Lower leg skin (tissue), 4 donors: ENCODE results near the gene LRP1B. TPM values are rescaled to one million over a fixed set of nuclear protein-coding genes. Genes with fewer than 3 reads are reported as not detected.

Experiments
- DNase-seq, 2 donors: peaks; one replicate each; pipeline ENCODE4 v3.0.0-alpha.2; 2019; ENCODE audit warnings: low spot score in 2 of 2
- H3K4me3 ChIP-seq: fragments of 200-600 bp; sonication (generic); 2 replicates; pipeline ENCODE4 v1.5.1; 2017; ENCODE audit warnings: mild to moderate bottlenecking, low read depth; ENCODE audit not compliant: poor library complexity, severe bottlenecking
- POLR2A ChIP-seq, 2 donors: fragments of 450-650 bp; IDR thresholded peaks; one replicate each; pipeline ENCODE4 v1.6.1; 2016 to 2017; ENCODE audit warnings: antibody characterized with exemption in 2 of 2, mild to moderate bottlenecking in 1 of 2, moderate library complexity in 1 of 2
- WGBS, 2 donors: methylation state at CpG; one replicate each; pipeline ENCODE4 v1.1.5; 2018; 5-methylcytosine and 5-hydroxymethylcytosine counted together
- intact Hi-C: fragments of 100-400 bp; cut with DNase I; formaldehyde crosslinking; loops from one replicate; pipeline ENCODE4 v1.15.0; 2023; ENCODE audit warnings: low total_unique reads
- total RNA-seq, 4 donors: library from RNA; depleted of rRNA; stranded (reverse); fragments of >200 nt; gene quantifications; one replicate each; pipeline ENCODE4 v1.1.0, GENCODE V29; 2016
- TF ChIP-seq, protein P1 (sequence below), 3 donors: fragments of 450-650 bp; IDR thresholded peaks; one replicate each; pipeline ENCODE4 v1.5.1; 2016; ENCODE audit warnings: antibody characterized with exemption in 3 of 3, mild to moderate bottlenecking in 3 of 3, moderate library complexity in 2 of 3

LRP1B gene
- total RNA-seq, 4 donors from 2014 or later = 0.80 to 1.6 (median 1.0) TPM

DNA sequence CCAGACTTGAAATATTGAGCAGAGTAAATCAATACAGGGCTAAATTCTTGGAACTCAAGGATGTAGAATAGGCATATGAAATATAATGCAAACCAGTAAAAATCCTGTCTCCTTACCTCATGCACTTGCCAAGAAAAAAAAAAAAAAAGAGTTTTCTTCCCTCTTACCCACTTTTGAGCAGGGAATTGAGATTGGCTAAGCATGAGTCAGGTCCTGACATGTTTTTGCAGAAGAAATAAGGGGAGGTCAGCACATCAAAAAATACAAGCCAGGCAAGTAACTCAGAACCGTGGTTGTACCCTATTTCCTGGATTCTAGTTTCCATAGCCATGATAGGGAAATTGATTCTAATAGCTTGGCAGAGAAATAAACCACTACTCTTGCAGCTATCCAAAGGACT lies 1526.7 kb downstream of the LRP1B start:
- TF ChIP-seq, protein P1, sequence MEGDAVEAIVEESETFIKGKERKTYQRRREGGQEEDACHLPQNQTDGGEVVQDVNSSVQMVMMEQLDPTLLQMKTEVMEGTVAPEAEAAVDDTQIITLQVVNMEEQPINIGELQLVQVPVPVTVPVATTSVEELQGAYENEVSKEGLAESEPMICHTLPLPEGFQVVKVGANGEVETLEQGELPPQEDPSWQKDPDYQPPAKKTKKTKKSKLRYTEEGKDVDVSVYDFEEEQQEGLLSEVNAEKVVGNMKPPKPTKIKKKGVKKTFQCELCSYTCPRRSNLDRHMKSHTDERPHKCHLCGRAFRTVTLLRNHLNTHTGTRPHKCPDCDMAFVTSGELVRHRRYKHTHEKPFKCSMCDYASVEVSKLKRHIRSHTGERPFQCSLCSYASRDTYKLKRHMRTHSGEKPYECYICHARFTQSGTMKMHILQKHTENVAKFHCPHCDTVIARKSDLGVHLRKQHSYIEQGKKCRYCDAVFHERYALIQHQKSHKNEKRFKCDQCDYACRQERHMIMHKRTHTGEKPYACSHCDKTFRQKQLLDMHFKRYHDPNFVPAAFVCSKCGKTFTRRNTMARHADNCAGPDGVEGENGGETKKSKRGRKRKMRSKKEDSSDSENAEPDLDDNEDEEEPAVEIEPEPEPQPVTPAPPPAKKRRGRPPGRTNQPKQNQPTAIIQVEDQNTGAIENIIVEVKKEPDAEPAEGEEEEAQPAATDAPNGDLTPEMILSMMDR (IDR thresholded peaks at IDR 0.05) = no peak
- no peak for TF ChIP-seq POLR2A (IDR thresholded peaks at IDR 0.05)
- intact Hi-C loops = no loop called here
- 21 to 63% methylated on average over 1 of the region's 1 CpG for WGBS, 2 donors
- no peak for DNase-seq
- H3K4me3 ChIP-seq = no peak overlapping the region

DNA sequence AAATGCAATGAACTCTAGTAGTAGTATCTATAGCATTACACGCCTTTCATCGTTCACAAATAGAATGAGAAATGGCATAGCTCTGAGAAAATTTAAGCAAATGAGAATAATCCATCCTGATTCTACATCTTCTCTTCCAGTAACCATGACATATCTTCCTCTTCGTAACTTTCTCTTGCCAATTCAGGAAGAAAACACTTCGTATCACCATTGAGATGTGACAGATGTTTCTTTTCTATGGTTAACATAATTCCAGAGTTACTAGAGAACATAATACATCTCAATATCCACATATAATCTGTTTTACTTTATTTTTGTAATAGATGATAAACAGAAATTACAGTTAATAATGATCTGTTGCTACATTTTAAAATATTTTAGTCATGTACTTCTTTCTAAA lies 1527.4 kb downstream of the LRP1B start:
- H3K4me3 ChIP-seq = no peak overlapping the region
- 87 to 90% methylated on average over 4 of the region's 4 CpGs for WGBS, 2 donors
- no peak for DNase-seq
- intact Hi-C loops = no loop called here
- TF ChIP-seq, protein P1 (IDR thresholded peaks at IDR 0.05) = no peak
- no peak for TF ChIP-seq POLR2A (IDR thresholded peaks at IDR 0.05)

DNA sequence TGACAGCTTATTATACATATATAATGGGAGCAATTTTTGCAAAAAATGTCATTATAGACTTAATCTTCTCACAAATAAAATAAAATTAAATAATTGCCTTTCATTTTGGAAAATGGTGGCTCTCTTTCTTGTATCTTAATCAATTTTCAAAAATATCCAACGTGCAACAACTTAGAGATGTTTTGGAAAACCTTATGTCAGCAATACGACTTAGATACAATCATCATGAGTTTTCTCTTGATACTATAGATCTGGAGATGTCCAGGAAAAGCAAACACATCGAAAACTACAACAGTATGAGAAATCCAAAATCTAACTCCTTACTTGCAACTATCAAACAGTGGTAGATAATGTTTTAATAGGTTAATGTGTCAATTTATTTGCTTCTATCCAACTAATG lies 1529.0 kb downstream of the LRP1B start:
- DNase-seq = no peak
- H3K4me3 ChIP-seq = no peak overlapping the region
- no peak for TF ChIP-seq POLR2A (IDR thresholded peaks at IDR 0.05)
- TF ChIP-seq, protein P1 (IDR thresholded peaks at IDR 0.05) = no peak
- WGBS, 2 donors = 80 to 89% methylated on average over 3 of the region's 3 CpGs
- intact Hi-C loops = no loop called here

DNA sequence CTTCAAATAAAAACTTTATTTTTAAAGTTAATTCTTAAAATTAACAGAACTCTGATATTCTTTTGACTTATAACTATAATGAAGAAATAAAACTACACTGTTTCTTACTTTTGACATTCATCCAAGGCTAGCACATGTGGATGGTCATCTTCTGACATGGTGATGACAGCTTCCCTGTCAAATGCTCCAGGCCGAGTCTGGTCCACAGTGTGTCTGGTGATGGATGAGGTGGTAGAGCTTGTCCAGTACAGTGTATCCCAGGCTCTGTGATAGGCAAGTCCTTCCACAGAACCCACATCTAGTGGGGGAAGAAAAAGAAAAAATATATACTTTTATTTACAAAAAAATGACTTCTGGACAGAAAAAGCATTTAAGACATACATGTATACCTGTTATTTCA lies 1529.5 kb downstream of the LRP1B start:
- TF ChIP-seq, protein P1 (IDR thresholded peaks at IDR 0.05) = no peak
- TF ChIP-seq POLR2A (IDR thresholded peaks at IDR 0.05) = no peak
- H3K4me3 ChIP-seq = no peak overlapping the region
- WGBS, 2 donors = 50 to 55% methylated on average over 1 of the region's 1 CpG
- DNase-seq = no peak
- intact Hi-C loops = no loop called here

DNA sequence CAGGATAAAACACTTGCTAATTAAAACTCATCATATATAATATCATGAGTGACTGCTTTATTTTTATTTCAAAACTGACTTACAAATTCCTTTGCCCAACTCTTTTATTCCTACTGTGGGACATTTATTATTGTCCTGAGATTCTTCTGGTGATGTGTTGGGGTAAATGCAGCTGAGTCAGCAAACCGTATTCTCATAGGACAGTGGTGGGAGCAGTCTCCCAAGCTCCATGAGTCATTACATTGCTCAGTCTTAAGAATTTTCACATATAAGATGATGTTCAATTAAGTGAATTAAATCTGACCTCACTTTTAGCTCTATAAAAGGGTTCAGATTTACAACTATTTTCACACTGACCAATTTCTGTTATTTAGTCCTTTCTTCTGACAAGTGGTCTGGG lies 1530.7 kb downstream of the LRP1B start:
- intact Hi-C loops = no loop called here
- DNase-seq = no peak
- no peak overlapping the region for H3K4me3 ChIP-seq
- no peak for TF ChIP-seq POLR2A (IDR thresholded peaks at IDR 0.05)
- TF ChIP-seq, protein P1 (IDR thresholded peaks at IDR 0.05) = no peak
- WGBS, 2 donors = 67 to 76% methylated on average over 1 of the region's 1 CpG

DNA sequence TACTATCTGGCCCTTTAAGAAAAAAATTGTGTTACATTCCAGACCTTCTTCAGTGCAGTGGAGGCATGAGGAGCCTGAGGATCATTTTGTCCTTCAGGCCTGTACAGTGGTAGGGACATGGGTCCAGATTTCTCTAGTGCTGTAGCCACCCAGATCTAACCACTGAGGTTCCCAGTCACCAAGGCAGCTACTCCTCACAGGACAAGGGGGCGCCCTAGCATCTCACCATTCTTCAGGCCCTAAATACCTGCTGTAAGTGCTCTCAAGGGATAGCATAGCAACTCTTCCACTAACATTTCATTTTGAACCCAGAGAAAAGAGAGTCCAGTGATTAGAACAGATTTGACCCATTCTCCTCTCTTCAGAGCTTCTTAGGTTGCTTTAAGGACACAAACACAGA lies 1533.0 kb downstream of the LRP1B start:
- no peak for DNase-seq
- H3K4me3 ChIP-seq = no peak overlapping the region
- WGBS, 2 donors = 91 to 94% methylated on average over 1 of the region's 1 CpG
- TF ChIP-seq POLR2A (IDR thresholded peaks at IDR 0.05) = no peak
- TF ChIP-seq, protein P1 (IDR thresholded peaks at IDR 0.05) = no peak
- intact Hi-C loops = no loop called here
